NCI-H69 (cell line): Measurements from ENCODE around the gene TAGAP.
"Not testable (repeated sequence)": the region's sequence is repeated elsewhere in the genome, so short reads cannot be mapped to it uniquely, and the experiment has no call there.

ENCODE experiments used
- DNase-seq: peaks from one replicate; lab custom pipeline; 2025; lab: John Stamatoyannopoulos, UW

Gene TAGAP

GRCh38 chr6:159010037-159010612 lies 34.7 kb downstream of the TAGAP start:
- DNase-seq: not testable (repeated sequence)

GRCh38 chr6:159008656-159009288 lies 36.0 kb downstream of the TAGAP start:
- peak; percentile 47 for DNase-seq

- no peak for DNase-seq
Observed at GRCh38 chr6:159007510-159007909, 37.3 kb downstream of the TAGAP start.

DNA sequence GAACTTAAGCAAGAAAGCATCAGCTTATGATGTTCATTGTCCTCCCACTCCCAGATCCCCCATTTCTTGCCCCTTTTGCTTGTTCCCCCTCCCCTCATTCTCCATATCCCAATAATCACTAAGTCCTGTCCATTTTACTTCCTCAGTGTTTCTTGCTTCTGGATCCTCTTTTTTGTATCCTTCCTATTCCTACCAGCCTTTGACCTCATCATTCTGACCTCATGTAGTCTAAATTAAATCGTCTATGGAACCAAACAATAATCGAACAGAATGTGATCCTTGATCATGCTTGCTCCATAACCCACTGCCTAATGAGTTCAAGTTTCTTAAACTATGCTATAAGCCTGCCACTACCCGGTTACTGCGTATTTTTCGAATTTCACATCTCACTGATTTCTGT lies 39.4 kb downstream of the TAGAP start:
- DNase-seq: no peak

DNA sequence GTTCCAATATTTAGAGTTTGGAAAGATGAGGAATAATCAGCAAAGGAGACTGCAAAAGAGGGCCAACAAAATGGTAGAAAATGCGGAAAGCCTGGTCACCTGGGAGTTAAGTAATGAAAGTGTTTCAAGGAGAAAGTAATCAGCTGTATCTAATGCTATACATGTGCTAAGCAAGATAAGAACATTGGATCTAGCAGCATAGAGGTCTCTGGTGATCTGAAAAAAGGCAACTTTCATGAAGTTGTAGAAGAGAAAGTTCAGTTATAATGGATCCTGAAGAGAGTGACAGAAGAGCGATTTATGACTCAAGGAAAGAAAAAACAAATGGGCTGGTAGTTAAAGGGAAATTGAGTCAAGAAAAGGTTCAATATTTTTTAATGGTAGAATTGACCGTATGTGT lies 40.2 kb downstream of the TAGAP start:
- DNase-seq: no peak

DNA sequence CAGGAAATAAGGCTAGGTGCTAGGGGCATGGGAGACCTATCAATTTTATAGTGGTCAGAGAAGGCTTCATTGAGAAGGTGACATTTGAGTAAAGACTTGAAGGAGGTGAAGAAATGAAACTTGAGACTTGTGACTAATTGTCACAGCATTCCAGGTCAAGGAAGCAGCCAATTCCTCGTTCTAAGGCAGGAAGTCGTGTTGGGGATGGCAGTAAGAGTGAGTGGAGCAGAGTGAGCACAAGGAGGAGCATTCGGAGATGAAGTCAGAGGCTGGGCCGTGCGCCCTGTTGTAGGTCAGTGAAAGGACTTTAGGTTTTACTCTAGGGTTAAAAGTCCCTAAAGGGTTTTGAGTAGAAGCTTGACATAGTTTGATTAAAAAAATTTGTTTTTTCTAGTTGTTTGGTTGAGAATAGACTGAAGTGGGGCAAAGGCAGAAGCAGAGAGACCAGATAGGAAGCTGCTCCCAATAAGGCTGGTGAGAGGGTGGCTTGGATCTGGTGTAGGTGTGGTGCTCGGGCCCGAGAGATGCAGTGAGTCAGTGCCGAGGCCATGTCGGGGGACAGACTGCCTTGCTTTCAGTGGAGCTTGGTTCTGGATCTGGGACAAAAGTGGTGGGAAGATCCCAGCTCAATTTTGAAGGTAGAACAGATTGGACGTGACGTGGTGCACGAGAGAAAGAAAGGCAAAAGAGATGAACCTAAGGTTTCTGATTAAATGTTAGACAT lies 42.2 kb downstream of the TAGAP start:
- no peak for DNase-seq

DNA sequence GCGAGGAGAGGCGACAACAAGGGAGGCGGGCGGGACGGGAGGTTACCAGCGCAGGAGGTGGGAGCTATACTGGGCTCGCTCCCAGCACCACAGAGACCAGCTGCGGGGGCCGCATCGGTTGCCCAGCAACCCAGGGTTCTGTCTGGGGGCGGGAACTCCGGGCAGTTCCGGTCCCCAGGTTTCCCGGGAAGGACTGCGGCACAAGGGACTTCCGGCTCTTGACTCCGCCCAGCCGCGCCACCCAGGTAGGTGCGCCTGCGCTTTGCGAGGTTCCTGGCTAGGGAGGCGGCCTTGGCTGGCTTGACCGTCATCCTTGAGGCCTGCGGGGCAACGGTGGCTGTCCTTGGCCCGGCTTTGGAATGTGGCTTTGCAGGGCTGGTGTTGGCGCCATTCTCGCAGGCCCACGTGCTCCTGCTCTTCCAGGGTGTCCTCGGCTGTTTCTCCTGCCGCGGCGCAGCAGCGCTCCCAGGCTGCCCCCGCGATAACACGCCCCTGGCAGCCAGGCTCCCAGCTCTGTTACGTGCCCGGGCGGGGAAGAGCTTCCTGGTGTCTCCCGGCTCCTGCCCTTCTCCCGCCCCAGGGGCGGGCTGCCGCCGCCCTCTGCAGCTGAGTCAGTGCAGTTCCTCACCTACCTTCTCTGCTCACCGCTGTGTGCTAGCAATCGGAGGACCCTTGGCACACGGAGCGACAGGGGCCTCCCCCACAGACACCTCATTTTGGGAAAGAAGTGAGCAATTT lies 45.0 kb downstream of the TAGAP start, which contains the start of gene RSPH3:
Gene RSPH3 (minus strand): TSS at position 537 of the 738 bp plus-strand sequence. CDS start 652 bp downstream, outside the sequence.
- DNase-seq: peak; percentile 99

GRCh38 chr6:158999154-158999665 lies 45.6 kb downstream of the TAGAP start:
- peak; percentile 55 for DNase-seq

GRCh38 chr6:158996856-158997255 lies 47.9 kb downstream of the TAGAP start:
- DNase-seq: no peak

GRCh38 chr6:158993639-158994038 lies 51.2 kb downstream of the TAGAP start:
- no peak for DNase-seq

- no peak for DNase-seq
Observed at GRCh38 chr6:158991017-158991723, 53.6 kb downstream of the TAGAP start.

- not testable (repeated sequence) for DNase-seq
Observed at GRCh38 chr6:158989711-158990110, 55.1 kb downstream of the TAGAP start.

- no peak for DNase-seq
Observed at GRCh38 chr6:158988477-158988876, 56.3 kb downstream of the TAGAP start.

- no peak for DNase-seq
Observed at GRCh38 chr6:158987657-158988056, 57.1 kb downstream of the TAGAP start.
